Stimulated activated CD8-positive, alpha-beta memory T cell treated with anti-CD3 and anti-CD28 coated beads, Interleukin-12 subunit alpha, Interleukin-12 subunit beta, amount 100 ng/mL, for 4 hours (primary cell): ENCODE data around the gene ASF1B.

Source experiments
- DNase-seq: peaks from one replicate; pipeline ENCODE4 v3.0.0-alpha.2; 2020; ENCODE audit warnings: low read depth

The ASF1B gene

GRCh38 chr19:14107581-14108461 is 28.6 kb downstream of the ASF1B start:
- DNase-seq = no peak

DNA sequence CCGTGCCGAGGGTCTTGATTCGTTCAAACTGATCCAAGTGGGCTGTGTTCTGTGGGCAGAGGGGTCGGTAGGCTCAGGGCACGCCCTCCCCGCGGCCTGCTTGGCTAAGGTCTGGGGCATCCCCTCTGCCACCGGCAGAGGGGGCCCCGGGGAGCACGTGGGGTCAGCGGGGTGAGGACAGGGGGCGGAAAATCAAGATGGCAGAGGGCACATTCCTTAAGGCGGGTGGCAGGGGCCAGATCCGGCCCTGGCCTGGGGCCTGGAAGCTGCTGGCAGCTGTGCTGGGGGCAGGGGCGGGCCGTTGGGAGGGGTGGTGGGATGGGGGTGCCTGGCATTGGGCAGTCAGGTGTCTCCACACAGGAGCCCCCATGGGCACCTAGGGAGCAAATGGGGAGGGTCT is 29.5 kb downstream of the ASF1B start:
- DNase-seq = no peak

- no peak for DNase-seq
Measured at GRCh38 chr19:14105680-14106079, 30.7 kb downstream of the ASF1B start.

GRCh38 chr19:14103310-14103709 is 33.1 kb downstream of the ASF1B start:
- DNase-seq = no peak

- DNase-seq = no peak
Measured at GRCh38 chr19:14102756-14103155, 33.6 kb downstream of the ASF1B start.

DNA sequence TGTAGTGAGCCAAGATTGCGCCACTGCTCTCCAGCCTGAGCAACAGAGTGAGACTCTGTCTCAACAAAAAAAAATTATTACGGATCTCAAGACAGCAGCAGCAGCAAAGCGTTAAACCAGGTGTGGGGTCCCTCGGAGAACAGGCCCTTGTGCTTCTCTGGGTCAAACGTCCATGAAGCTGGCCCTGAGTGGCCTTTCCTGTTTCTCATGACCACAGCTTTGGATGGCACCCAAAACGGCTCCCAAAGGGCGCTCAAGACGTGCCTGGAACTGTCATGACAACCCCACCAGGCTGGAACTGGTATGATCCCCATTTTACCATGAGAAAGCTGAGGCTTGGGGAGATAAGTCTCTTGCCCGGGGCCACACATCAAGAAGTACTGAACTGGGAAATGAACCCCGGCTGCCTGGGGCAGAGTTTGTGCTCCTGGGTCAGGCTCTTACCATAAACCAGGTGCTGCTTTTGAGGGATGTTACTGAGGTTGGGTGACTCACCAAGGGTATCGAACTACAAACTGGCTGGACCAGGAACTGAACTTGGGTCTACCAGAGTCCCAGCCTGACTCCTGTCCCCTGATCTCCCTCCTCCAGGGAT is 34.2 kb downstream of the ASF1B start:
- no peak for DNase-seq

- no peak for DNase-seq
Measured at GRCh38 chr19:14101003-14101545, 35.3 kb downstream of the ASF1B start.

GRCh38 chr19:14097532-14098151 is 38.7 kb downstream of the ASF1B start:
- no peak for DNase-seq

DNA sequence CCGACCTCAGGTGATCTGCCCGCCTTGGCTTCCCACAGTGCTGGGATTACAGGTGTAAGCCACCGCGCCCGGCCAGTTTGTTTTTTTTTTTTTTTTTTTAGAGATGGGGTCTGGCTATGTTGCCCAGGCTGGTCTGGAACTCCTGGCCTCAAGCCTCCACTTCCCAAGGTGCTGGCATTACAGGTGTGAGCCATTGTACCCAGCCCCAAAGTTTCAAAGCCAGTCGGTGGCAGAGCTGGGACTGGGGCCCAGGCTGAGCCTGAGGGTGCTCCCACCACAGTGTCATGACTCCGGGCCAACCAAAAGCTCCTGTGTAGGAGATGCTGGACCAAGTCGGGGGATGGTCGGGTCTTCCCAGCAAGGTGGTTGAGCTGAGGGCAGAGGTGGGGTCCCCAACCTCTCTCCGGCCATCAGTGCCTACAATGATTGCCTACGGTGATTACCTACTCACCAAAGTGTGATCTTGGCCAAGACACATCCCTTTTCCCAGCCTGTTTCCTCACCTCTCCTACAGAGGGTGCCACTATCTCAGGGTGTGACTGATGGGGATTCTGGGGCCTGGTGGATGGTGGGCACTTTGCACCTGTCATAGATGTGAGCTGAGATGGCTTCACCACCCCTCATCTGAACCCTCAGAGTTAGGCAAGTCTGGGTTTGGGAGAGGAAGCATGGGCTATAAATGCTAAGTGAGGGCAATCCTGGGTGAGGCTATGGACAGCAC is 40.0 kb downstream of the ASF1B start:
- no peak for DNase-seq

DNA sequence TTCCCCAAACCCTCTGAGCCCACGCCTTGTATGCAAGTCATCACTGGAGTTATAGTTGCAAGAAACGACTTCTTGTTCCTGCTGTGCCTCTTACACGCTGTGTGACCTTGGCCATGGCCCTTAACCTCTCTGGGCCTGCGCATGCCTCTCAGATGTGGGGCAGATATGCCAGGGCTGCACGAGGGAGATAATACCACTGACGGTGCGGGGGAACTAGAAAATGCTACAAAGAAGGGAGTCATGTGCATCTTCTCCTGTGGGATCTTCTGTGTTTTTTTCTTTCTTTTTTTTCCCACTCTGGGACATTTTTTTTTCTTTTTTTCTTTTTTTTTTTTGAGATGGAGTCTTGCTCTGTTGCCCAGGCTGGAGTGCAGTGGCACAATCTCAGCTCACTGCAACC is 41.5 kb downstream of the ASF1B start:
- no peak for DNase-seq

GRCh38 chr19:14093117-14093823 is 43.1 kb downstream of the ASF1B start:
- DNase-seq = no peak

- DNase-seq = peak; percentile 33
Measured at GRCh38 chr19:14091813-14092462, 44.5 kb downstream of the ASF1B start.

DNA sequence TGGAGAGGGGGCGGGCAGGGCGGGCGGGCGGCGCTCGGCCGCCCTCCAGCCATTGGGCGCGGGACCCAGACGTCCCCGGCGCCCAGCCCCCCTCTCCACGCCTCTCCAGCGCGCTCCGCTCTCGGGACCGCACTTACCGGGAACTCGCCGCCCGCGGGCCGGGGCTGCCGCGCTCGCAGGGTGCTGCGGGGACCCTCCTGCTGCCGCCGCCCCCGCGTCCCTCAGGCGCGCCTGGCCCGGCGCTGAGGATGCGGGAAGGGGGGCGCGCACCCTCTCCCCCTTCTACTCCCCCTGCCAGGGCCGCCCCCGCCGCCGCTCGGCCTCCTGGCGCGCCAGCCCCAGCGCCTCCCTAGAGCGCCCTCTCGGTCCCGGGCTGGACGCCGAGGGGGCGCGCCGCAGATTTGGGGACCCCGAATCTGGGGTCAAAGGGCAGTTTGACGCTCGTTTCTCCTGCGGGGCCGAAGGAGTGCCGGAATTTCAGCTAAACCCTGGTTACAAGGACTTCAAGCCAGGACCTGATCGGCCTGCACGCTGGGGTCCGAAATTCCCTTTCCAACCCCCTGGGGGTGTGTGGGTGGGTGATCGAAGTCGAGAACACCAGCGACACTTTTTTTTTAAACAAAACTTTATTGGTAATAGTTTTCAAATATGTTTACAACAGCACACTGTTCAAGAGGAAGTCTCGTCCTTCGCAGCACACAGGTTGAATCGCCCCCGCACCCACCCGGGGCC is 45.1 kb downstream of the ASF1B start:
- peak; percentile 48 for DNase-seq

DNA sequence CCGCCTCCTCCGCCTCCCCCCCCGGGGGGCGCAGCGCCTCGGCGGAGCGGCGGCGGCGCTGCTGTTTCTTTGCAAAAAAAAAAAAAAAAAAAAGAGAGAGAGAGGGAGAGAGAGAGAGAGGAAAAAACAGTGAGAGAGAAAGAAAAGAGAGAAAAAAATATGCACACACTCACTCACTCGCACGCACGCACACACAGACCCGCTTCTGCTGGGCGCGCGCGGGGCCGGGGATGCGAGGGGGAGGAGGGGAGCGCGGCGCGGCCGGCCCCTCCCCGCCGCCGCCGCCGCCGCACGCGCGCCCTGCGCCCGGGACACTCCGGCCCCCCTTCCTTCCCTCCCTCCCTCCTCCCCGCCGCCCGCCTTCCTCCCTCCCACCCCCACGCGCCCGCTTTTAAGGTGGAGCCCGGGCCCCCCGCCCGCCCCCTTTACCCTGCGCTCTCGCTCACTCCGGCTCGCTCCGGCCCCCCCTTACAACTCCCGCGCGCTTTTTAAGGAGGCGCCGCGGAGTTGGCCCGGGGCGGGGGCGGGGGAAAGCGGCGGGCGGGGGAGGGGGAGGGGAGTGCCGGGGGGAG is 45.8 kb downstream of the ASF1B start, which contains the start of gene SAMD1:
SAMD1 (minus strand) TSS at position 243 of the 572 bp plus-strand sequence.
- peak; percentile 82 for DNase-seq

DNA sequence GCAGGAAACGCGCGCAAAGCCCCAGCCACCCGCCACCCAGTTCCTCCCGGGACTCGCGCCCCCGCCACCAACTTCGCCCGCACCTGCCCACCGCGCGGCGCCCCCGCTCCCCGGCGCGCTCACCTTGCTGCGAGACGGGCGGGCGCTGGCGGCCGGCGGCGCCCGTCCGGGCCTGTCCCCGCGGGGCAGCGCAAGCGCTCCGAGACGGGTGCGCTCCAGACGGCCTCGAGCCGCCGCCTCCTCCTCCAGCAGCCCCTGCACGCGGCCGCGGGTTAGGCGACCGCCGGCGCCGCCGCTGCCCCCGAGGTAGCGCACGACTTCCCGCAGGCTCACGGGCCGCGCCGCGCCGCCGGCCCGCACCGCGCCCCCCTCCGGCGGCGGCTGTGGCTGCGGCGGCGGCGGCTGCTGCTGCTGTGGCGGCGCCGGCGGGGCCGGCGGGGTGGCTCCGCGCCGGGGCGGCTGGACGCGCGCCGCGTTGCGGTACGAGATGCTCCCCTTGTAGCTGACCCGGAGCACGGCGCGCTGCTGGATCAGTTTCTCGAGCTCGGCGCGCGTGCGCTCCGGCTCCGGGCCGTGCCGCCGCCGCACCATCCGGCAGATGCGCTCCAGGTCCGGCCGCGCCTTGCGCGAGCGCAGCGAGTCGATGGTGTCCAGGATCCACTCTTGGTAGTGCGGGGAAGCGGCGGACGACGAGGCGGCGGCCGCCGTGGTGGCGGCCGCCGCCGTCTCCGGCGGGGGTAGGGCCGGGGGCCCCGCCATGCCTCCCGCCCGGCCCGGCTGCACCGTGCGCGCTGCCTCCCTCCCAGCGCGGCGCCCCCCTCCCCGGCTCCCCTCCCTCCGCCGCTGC is 46.5 kb downstream of the ASF1B start:
- DNase-seq = peak; percentile 29

GRCh38 chr19:14089412-14089661 is 47.1 kb downstream of the ASF1B start:
- DNase-seq = no peak

- DNase-seq = no peak
Measured at GRCh38 chr19:14088634-14089411, 47.6 kb downstream of the ASF1B start.

- no peak for DNase-seq
Measured at GRCh38 chr19:14086098-14086497, 50.3 kb downstream of the ASF1B start.
